DOHH2 (cell line): ENCODE data around the gene PTGFRN.

Source experiments
- CTCF ChIP-seq: fragments of 200-600 bp; sonication (generic); IDR thresholded peaks from one replicate; pipeline ENCODE4 v1.5.1; 2014; ENCODE audit warnings: antibody characterized with exemption, mild to moderate bottlenecking, low read depth, low read length; ENCODE audit not compliant: poor library complexity, severe bottlenecking
- EZH2phosphoT487 ChIP-seq: fragments of 200-600 bp; sonication (generic); IDR thresholded peaks from 2 replicates; pipeline ENCODE4 v1.6.1; 2017; ENCODE audit warnings: borderline replicate concordance, mild to moderate bottlenecking, antibody characterized with exemption, low read length, moderate library complexity, mixed read lengths

- TF ChIP-seq CTCF (no peak), EZH2phosphoT487 (no peak)
Measured at GRCh38 chr1:116879478-116880133, 30.1 kb upstream of the PTGFRN start.
